Activated CD8-positive, alpha-beta T cell treated with anti-CD3 and anti-CD28 coated beads for 36 hours (primary cell): ENCODE data around the gene CHAMP1. TPM values are rescaled to one million over a fixed set of nuclear protein-coding genes. Genes with fewer than 3 reads are reported as not detected.

Experiments
- ATAC-seq: fragments of 200-7000 bp; cut with Tn5 transposase; one replicate; pipeline ENCODE4 v1.10.0; 2021; ENCODE audit warnings: mild to moderate bottlenecking, moderate library complexity
- CTCF ChIA-PET: fragments of 350-600 bp; sonication (Branson Sonifier 250); formaldehyde crosslinking; loops from one replicate; lab custom pipeline; 2021; ENCODE audit warnings: antibody characterized with exemption; lab: Charles Lee
- POLR2A ChIA-PET: fragments of 350-600 bp; sonication (Branson Sonifier 250); formaldehyde crosslinking; loops from one replicate; lab custom pipeline; 2021; ENCODE audit warnings: antibody characterized with exemption; lab: Charles Lee
- DNase-seq: peaks from one replicate; pipeline ENCODE4 v3.0.0-alpha.2; 2020
- H3K27ac Mint-ChIP-seq: one replicate; pipeline ENCODE4 v1.8.0; 2021; ENCODE audit warnings: mild to moderate bottlenecking, mixed read lengths
- H3K27me3 Mint-ChIP-seq: one replicate; pipeline ENCODE4 v1.8.0; 2021; ENCODE audit warnings: mixed read lengths
- H3K36me3 Mint-ChIP-seq: one replicate; pipeline ENCODE4 v1.8.0; 2021; ENCODE audit warnings: low read depth, mixed read lengths
- H3K4me1 Mint-ChIP-seq: one replicate; pipeline ENCODE4 v1.8.0; 2021; ENCODE audit warnings: low read depth, mixed read lengths
- H3K4me3 Mint-ChIP-seq: one replicate; pipeline ENCODE4 v1.8.0; 2021; ENCODE audit warnings: mild to moderate bottlenecking, moderate library complexity, mixed read lengths
- H3K9me3 Mint-ChIP-seq: one replicate; pipeline ENCODE4 v1.8.0; 2021; ENCODE audit warnings: mixed read lengths
- CTCF ChIP-seq: fragments of 200-600 bp; IDR thresholded peaks from one replicate; pipeline ENCODE4 v1.8.0; 2022; ENCODE audit warnings: antibody characterized with exemption, mild to moderate bottlenecking
- intact Hi-C: fragments of 100-400 bp; cut with micrococcal nuclease; formaldehyde crosslinking; loops from one replicate; pipeline ENCODE4 v1.10.0; 2022
- total RNA-seq, 2 experiments: library from RNA; stranded (reverse); gene quantifications; one replicate each; pipeline ENCODE4 v1.2.3, GENCODE V29; 2021

CHAMP1 gene
- total RNA-seq, result 10 to 100 TPM; 33.9 to 34.7 TPM

GRCh38 chr13:114314074-114314912, at the start of gene CHAMP1:
CHAMP1 (plus strand) TSS chr13:114314503; CDS start chr13:114323843, 9,340 bp downstream.
- intact Hi-C loops, result no loop called here
- TF ChIP-seq CTCF, result no peak
- ATAC-seq, result peak; percentile 83
- ChIA-PET CTCF (interaction anchor here (0.6 to 1.0 kb wide), 2 partner anchors 25 to 26 kb away, joined by 3 read pairs; no protein-coding TSS in a partner anchor), POLR2A (interaction anchor here (0.8 to 1.2 kb wide), 4 partner anchors 13 to 140 kb away, joined by 3 to 6 read pairs (median 3); no protein-coding TSS in a partner anchor)
- peak within 1 kb of the TSS; percentile 96 for H3K27ac Mint-ChIP-seq
- H3K27me3 Mint-ChIP-seq, result no peaks in the 10 kb centered on the region
- peak within 1 kb of the TSS; percentile 87 for H3K4me3 Mint-ChIP-seq
- no peaks in the 10 kb centered on the region for H3K9me3 Mint-ChIP-seq
- H3K4me1 Mint-ChIP-seq, result peaks cover 41% of the 10 kb centered on the region
- H3K36me3 Mint-ChIP-seq, result peaks cover 12% of the 10 kb centered on the region
- peak; percentile 95 for DNase-seq

- peak overlapping the region; percentile 1 for H3K27ac Mint-ChIP-seq
- H3K27me3 Mint-ChIP-seq, result no peaks in the 10 kb centered on the region
- intact Hi-C loops, result no loop called here
- no peak for DNase-seq
- ChIA-PET POLR2A (interaction anchor here (0.6 to 1.3 kb wide), 3 partner anchors 8 to 136 kb away, joined by 3 to 4 read pairs (median 4); no protein-coding TSS in a partner anchor), CTCF (interaction anchor here (1.7 kb wide), 1 partner anchor 9 kb away, joined by 4 read pairs; no protein-coding TSS in a partner anchor)
- ATAC-seq, result no peak
- H3K4me3 Mint-ChIP-seq, result no peak overlapping the region
- H3K9me3 Mint-ChIP-seq, result no peaks in the 10 kb centered on the region
- peaks cover 47% of the 10 kb centered on the region for H3K4me1 Mint-ChIP-seq
- no peak for TF ChIP-seq CTCF
- peaks cover 71% of the 10 kb centered on the region for H3K36me3 Mint-ChIP-seq
These were observed 49.3 kb upstream of the CHAMP1 start for GRCh38 chr13:114264886-114265611.

- H3K27ac Mint-ChIP-seq, result no peak overlapping the region
- H3K9me3 Mint-ChIP-seq, result no peaks in the 10 kb centered on the region
- no peak for ATAC-seq
- H3K4me1 Mint-ChIP-seq, result peaks cover 41% of the 10 kb centered on the region
- H3K4me3 Mint-ChIP-seq, result no peak overlapping the region
- intact Hi-C loops, result no loop called here
- H3K27me3 Mint-ChIP-seq, result no peaks in the 10 kb centered on the region
- peaks cover 70% of the 10 kb centered on the region for H3K36me3 Mint-ChIP-seq
- TF ChIP-seq CTCF, result no peak
- POLR2A ChIA-PET, result interaction anchor here (0.7 to 3.9 kb wide), 3 partner anchors 9 to 273 kb away, joined by 3 to 19 read pairs (median 3); partner anchors contain the start of gene UPF3A
- CTCF ChIA-PET, result no interaction called here
- DNase-seq, result no peak
These were observed 48.1 kb upstream of the CHAMP1 start for GRCh38 chr13:114266241-114266640.

- ATAC-seq (peak; percentile 72), DNase-seq (peak; percentile 53)
- Mint-ChIP-seq H3K9me3 (no peaks in the 10 kb centered on the region), H3K4me3 (no peak overlapping the region), H3K4me1 (peaks cover 21% of the 10 kb centered on the region), H3K27me3 (no peaks in the 10 kb centered on the region), H3K36me3 (peaks cover 67% of the 10 kb centered on the region), H3K27ac (peak overlapping the region; percentile 83)
- intact Hi-C loops, result no loop called here
- ChIA-PET CTCF (no interaction called here), POLR2A (interaction anchor here (0.8 to 3.9 kb wide), 4 partner anchors 8 to 25 kb away, joined by 3 to 19 read pairs (median 4); partner anchors contain the start of gene UPF3A)
- TF ChIP-seq CTCF, result no peak
These were observed 45.7 kb upstream of the CHAMP1 start for GRCh38 chr13:114268344-114269280.
